ENCODE measurements around the gene VILL. TPM values are rescaled to one million over a fixed set of nuclear protein-coding genes. Genes with fewer than 3 reads are reported as not detected.

Gene VILL
- total and polyA plus RNA-seq, 2 of the 8 experiments (the other 6 are each of a cell fraction or from before 2014, with no cell fraction given) = 4.1 to 4.2 TPM

GRCh38 chr3:38022896-38023709 is 32.5 kb downstream of the VILL start:
- Histone ChIP-seq H4K20me1 (replicated peaks in 1 of 2; ENCODE audit: control insufficient read depth in 1 of 2, insufficient read depth in 2 of 2, low read length in 2 of 2) (peaks cover 8 to 16% of the 10 kb centered on the region in 2 experiments), H3K14ac (ENCODE audit: insufficient read length) (no peak overlapping the region), H3K27ac (ENCODE audit: low read depth, low read length) (no peak overlapping the region), H3K27me3 (replicated peaks in 1 of 4; ENCODE audit: control insufficient read depth in 3 of 4, extremely low read depth in 1 of 4, insufficient read depth in 3 of 4, low read length in 3 of 4) (peaks cover 9 to 26% (median 23%) of the 10 kb centered on the region in 4 experiments), H3K79me2 (ENCODE audit: control insufficient read depth in 1 of 2, insufficient read depth in 2 of 2, low read length in 2 of 2) (no peaks in the 10 kb centered on the region), H4K91ac (replicated peaks; ENCODE audit: insufficient read length, low read length) (no peak overlapping the region), H3K18ac (ENCODE audit: extremely low read depth, low read length) (no peak overlapping the region), H3K4me3 (ENCODE audit: extremely low read depth in 1 of 4, insufficient read depth in 2 of 4, low read depth in 3 of 4, low read length in 4 of 4) (peak overlapping the region in 2 of 4 experiments; percentile 63 to 77; a peak in 1 of 8 replicates), H2AFZ (ENCODE audit: low read length) (no peak overlapping the region), H2BK15ac (ENCODE audit: low read length) (no peak overlapping the region), H3K9me3 (ENCODE audit: insufficient read depth in 2 of 2, low read depth in 1 of 2, low read length in 1 of 2) (no peaks in the 10 kb centered on the region), H2AK5ac (ENCODE audit: low read depth, low read length) (0 out of 2 replicates have a peak overlapping the region, but pooled peaks have one; percentile 5), H3K4me2 (ENCODE audit: insufficient read depth in 1 of 2, low read depth in 2 of 2, low read length in 2 of 2) (peak overlapping the region; percentile 80 to 94; a peak in 3 of 4 replicates), H4K8ac (ENCODE audit: extremely low read depth, insufficient read depth, low read length) (no peak overlapping the region; the same call in 1 of the 2 replicates), H3K4ac (replicated peaks; ENCODE audit: insufficient read length, low read depth, low read length) (no peak overlapping the region), H3K23me2 (ENCODE audit: low read depth, low read length) (peaks cover 6% of the 10 kb centered on the region; the same call in 1 of the 2 replicates), H2BK20ac (ENCODE audit: low read length) (no peak overlapping the region), H3K23ac (ENCODE audit: insufficient read length) (no peak overlapping the region), H3K56ac (replicated peaks; ENCODE audit: insufficient read length, low read depth, low read length) (no peak overlapping the region), H2BK12ac (ENCODE audit: low read depth, low read length) (no peak overlapping the region), H3K36me3 (ENCODE audit: control insufficient read depth in 2 of 4, insufficient read depth in 4 of 4, low read length in 3 of 4) (no peaks in the 10 kb centered on the region), H2BK5ac (ENCODE audit: low read depth, low read length) (no peak overlapping the region), H3K4me1 (replicated peaks in 1 of 4; ENCODE audit: control insufficient read depth in 3 of 4, insufficient read depth in 4 of 4, low read length in 3 of 4) (peaks cover 0 to 6% (median 2%) of the 10 kb centered on the region in 4 experiments; a peak in 4 of 7 replicates), H2BK120ac (replicated peaks; ENCODE audit: low read depth, low read length) (no peak overlapping the region), H3K79me1 (ENCODE audit: low read depth, low read length) (no peaks in the 10 kb centered on the region; the same call in 1 of the 2 replicates), H3K9ac (replicated peaks in 1 of 4; ENCODE audit: extremely low read depth in 1 of 4, low read depth in 3 of 4, low read length in 3 of 4) (no peak overlapping the region), H4K5ac (ENCODE audit: insufficient read length, low read depth, low read length) (no peak overlapping the region)
- 78% methylated on average over 6 of the region's 6 CpGs; no CpG with 5 or more reads in 1 of the 2 experiments for WGBS, 2 experiments (ENCODE audit: extremely low coverage in 1 of 2, insufficient coverage in 1 of 2, insufficient read length in 1 of 2, insufficient replicate concordance in 2 of 2, low coverage in 1 of 2, low lambda C conversion rate in 2 of 2, missing lambda C conversion rate in 1 of 2)
- FAIRE-seq (no peak), DNase-seq (ENCODE audit: low read depth in 1 of 2, low spot score in 2 of 2) (no peak)
- CTCF ChIA-PET (ENCODE audit: partially characterized antibody) = interaction anchor here (1.3 to 4.3 kb wide), 4 partner anchors 14 to 56 kb away, joined by 4 to 54 read pairs (median 10); no protein-coding TSS in a partner anchor
- POLR2A ChIA-PET (ENCODE audit: partially characterized antibody) = no interaction called here
- TF ChIP-seq JUN (IDR thresholded peaks at IDR 0.05; ENCODE audit: low read depth, low read length) (no peak), JUND (IDR thresholded peaks at IDR 0.05; ENCODE audit: low read length) (no peak), CBX8 (IDR thresholded peaks at IDR 0.05; ENCODE audit: borderline replicate concordance, low read depth, low read length) (no peak), SP1 (IDR thresholded peaks at IDR 0.05; ENCODE audit: low read depth, low read length) (no peak), GABPA (IDR thresholded peaks at IDR 0.05; ENCODE audit: borderline replicate concordance, insufficient read depth, low read length) (no peak), SIX5 (IDR thresholded peaks at IDR 0.05; ENCODE audit: low read depth, low read length) (no peak), POU5F1 (IDR thresholded peaks at IDR 0.05; ENCODE audit: low read depth, low read length) (no peak)
